Lower lobe of right lung (tissue), 2 donors: ENCODE results near the gene IL7R. TPM values are rescaled to one million over a fixed set of nuclear protein-coding genes. Genes with fewer than 3 reads are reported as not detected.

Source experiments
- ATAC-seq, 2 donors: fragments of 200-7000 bp; cut with Tn5 transposase; one replicate each; pipeline ENCODE4 v1.9.1; 2020 to 2022; ENCODE audit warnings: mild to moderate bottlenecking in 2 of 2, moderate library complexity in 2 of 2
- DNase-seq: peaks from one replicate; pipeline ENCODE4 v3.0.0-alpha.2; 2020
- H3K27ac ChIP-seq: fragments of 200-600 bp; one replicate; pipeline ENCODE4 v1.8.0; 2022
- H3K27me3 ChIP-seq: fragments of 200-600 bp; one replicate; pipeline ENCODE4 v1.8.0; 2022; ENCODE audit warnings: low read depth
- H3K36me3 ChIP-seq: fragments of 200-600 bp; one replicate; pipeline ENCODE4 v1.8.0; 2022; ENCODE audit warnings: mild to moderate bottlenecking
- H3K4me1 ChIP-seq: fragments of 200-600 bp; one replicate; pipeline ENCODE4 v1.8.0; 2022
- H3K4me3 ChIP-seq: fragments of 200-600 bp; one replicate; pipeline ENCODE4 v1.8.0; 2022; ENCODE audit warnings: mild to moderate bottlenecking
- H3K9me3 ChIP-seq: fragments of 200-600 bp; one replicate; pipeline ENCODE4 v1.8.0; 2022
- CTCF ChIP-seq: fragments of 200-600 bp; IDR thresholded peaks from one replicate; pipeline ENCODE4 v1.8.0; 2022; ENCODE audit warnings: antibody characterized with exemption, mild to moderate bottlenecking
- intact Hi-C: fragments of 100-400 bp; cut with DNase I; formaldehyde crosslinking; loops from one replicate; pipeline ENCODE4 v1.11.0; 2022
- total RNA-seq: library from RNA; stranded (reverse); fragmentation: NEBNext Ultra II Directional; extraction: Animal tissue kit (Norgen Biotek cat#: 25700); gene quantifications from one replicate; pipeline ENCODE4 v1.2.1, GENCODE V29; 2021
- donor health status: DM: no; HTN: yes; CAD: no; lungs with severe emphysema.

IL7R gene
- total RNA-seq, 1 donor from 2014 or later, result 168 TPM

GRCh38 chr5:35924122-35924949 is 67.6 kb downstream of the IL7R start:
- Histone ChIP-seq H3K9me3 (no peaks in the 10 kb centered on the region), H3K36me3 (no peaks in the 10 kb centered on the region), H3K4me3 (no peak overlapping the region), H3K27me3 (no peaks in the 10 kb centered on the region), H3K4me1 (peaks cover 9% of the 10 kb centered on the region), H3K27ac (no peak overlapping the region)
- no peak for DNase-seq
- ATAC-seq, result peak in 1 of 2 donors; percentile 9
- intact Hi-C loops, result loop anchor here (10.0 kb wide), 1 partner anchor 830 kb away; no protein-coding TSS in a partner anchor
- no peak for TF ChIP-seq CTCF

- H3K4me1 ChIP-seq, result peaks cover 9% of the 10 kb centered on the region
- H3K36me3 ChIP-seq, result no peaks in the 10 kb centered on the region
- TF ChIP-seq CTCF, result peak; percentile 73
- peak; percentile 64 for DNase-seq
- no peak overlapping the region for H3K27ac ChIP-seq
- ATAC-seq, result peak; percentile 82 to 86
- no peak overlapping the region for H3K4me3 ChIP-seq
- no peaks in the 10 kb centered on the region for H3K27me3 ChIP-seq
- no peaks in the 10 kb centered on the region for H3K9me3 ChIP-seq
- intact Hi-C loops, result loop anchor here (10.0 kb wide), 1 partner anchor 830 kb away; no protein-coding TSS in a partner anchor
Observed at GRCh38 chr5:35924950-35925722, 68.4 kb downstream of the IL7R start.

GRCh38 chr5:35926389-35927051 is 69.8 kb downstream of the IL7R start:
- no peak for DNase-seq
- peak; percentile 70 to 77 for ATAC-seq
- peak; percentile 84 for TF ChIP-seq CTCF
- Histone ChIP-seq H3K36me3 (no peaks in the 10 kb centered on the region), H3K27me3 (no peaks in the 10 kb centered on the region), H3K4me1 (peaks cover 9% of the 10 kb centered on the region), H3K27ac (no peak overlapping the region), H3K4me3 (no peak overlapping the region), H3K9me3 (no peaks in the 10 kb centered on the region)
- intact Hi-C loops, result loop anchor here (10.0 kb wide), 1 partner anchor 832 kb away; no protein-coding TSS in a partner anchor

Other genes starting within 250 kb of the IL7R start
- 17.6 TPM for gene SPEF2, start 239.0 kb upstream of the IL7R start, total RNA-seq
- 8.7 TPM for gene CAPSL, start 81.7 kb downstream of the IL7R start, total RNA-seq
- gene UGT3A1, start 134.5 kb downstream of the IL7R start, total RNA-seq, result not detected
- gene UGT3A2, start 210.0 kb downstream of the IL7R start, total RNA-seq, result not detected